Stimulated activated CD4-positive, alpha-beta T cell treated with anti-CD3 and anti-CD28 coated beads, Interleukin-2, amount 100 ng/mL, for 4 hours (primary cell): ENCODE measurements around the gene SPTBN1.

Experiments used
- DNase-seq: peaks from one replicate; pipeline ENCODE4 v3.0.0-alpha.2; 2020; ENCODE audit warnings: low read depth

SPTBN1 gene

DNA sequence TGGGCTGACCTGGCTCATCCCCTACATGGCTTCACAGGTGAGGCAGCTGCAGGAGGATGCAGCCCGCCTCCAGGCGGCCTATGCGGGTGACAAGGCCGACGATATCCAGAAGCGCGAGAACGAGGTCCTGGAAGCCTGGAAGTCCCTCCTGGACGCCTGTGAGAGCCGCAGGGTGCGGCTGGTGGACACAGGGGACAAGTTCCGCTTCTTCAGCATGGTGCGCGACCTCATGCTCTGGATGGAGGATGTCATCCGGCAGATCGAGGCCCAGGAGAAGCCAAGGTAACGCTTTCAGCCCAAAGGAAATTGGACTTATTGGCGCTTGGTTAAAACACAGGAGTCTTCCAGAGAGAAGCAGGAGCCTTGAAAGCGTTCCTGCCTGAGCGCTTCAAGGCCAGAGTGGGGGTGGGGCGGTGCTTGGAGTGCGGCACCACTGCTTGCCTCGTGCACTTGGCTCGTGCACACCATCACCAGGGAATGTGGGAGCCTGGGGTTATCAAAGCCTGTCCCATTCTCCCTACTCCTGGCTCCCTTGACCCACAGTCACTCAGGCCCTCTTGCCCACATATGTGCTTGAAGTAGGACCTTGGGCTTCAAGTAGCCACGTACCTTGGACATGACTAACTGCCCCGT is 197.6 kb downstream of the SPTBN1 start:
- no peak for DNase-seq

DNA sequence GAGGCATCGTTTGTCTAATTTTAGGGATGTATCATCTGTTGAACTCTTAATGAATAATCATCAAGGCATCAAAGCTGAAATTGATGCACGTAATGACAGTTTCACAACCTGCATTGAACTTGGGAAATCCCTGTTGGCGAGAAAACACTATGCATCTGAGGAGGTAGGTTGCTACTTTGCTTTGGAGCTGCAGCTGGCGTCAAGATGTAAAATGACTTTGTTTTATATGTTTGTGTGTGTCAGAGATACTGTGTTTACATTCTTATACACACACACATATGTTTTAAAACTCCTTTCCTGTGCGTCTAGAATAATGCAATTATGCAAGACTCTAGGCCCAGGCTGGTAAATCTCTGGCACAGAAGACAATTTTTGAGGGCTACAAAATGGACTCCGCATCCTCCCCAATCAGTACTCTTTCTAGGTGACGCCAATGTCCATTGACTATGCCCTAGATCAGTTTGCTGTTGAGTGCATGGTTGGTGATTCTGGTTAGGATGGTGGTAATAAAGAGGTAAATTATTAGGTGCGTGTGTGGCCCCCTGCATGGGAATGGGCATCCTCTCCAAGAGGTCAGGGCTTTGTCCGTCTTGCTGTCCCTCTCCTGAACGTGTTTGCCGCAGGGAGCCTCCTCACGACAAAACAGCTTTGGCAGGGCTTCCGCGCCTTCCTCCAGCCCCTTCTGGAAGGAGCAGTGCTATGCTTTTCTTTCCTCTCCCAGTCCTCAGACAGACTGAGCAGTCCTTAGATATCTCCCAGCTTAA is 199.1 kb downstream of the SPTBN1 start:
- no peak for DNase-seq

DNA sequence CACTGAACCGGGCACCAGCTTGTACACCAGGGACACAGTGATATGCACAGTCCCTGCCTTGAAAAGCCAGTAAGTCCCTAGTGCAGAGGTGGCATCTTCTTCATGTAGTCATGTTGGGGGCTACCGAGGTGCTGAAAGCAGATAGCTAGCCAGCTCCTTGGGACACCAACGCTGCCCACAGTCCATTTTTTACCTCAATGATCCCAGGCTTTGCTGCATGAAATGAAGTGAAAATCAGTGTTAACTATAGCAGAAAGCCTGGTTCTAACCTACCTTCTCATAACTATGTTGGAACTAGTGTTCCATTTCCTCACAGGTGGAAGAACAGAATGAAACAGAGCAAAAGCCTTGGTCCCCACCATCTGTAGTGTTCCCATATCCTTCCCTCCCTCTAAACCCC is 200.7 kb downstream of the SPTBN1 start:
- DNase-seq, result no peak

- peak; percentile 6 for DNase-seq
Observed at GRCh38 chr2:54657664-54658083, 201.5 kb downstream of the SPTBN1 start.

DNA sequence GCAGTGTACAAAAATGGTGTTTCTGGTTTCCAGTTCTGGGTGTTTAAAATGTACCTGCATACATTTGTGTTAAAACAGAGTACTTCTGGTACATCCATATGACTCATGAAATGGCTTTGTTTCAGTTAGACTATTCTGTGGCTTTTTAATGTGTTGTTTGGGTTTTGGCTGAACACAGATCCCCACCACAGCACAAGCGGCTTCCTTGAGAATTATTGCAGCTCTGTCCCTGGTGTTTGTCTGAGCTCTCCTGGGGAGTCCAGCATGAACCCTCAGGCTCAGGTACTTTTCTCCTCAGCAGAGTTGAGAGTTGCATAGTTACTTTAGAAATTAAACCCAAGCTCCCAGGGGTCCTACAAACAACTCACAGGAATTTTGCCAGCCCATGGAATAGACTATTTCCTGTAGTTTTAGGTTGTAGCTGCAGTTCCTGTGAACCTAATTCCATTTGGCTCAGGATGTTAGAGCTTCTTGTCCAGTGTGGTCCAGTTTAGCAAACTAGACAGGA is 202.5 kb downstream of the SPTBN1 start:
- no peak for DNase-seq

DNA sequence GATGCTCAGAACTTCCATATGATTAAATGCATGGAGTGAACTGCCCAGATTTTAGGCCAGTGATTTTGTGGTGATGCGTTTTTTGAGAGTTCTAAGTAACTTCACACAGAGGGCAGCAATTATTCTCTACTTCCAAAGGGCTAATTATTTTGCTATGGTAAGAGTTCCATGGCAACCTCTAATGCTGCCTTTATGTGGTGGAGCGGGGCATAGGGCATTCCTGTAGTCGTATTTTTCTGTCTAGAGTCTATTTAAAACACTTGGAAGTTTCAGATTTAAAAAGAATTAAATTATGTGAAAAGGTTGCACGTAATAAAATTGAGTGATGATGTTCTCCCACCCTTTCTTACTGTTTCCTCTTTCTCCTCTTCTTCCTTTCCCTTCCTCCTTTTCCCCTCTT is 203.4 kb downstream of the SPTBN1 start:
- DNase-seq, result no peak

DNA sequence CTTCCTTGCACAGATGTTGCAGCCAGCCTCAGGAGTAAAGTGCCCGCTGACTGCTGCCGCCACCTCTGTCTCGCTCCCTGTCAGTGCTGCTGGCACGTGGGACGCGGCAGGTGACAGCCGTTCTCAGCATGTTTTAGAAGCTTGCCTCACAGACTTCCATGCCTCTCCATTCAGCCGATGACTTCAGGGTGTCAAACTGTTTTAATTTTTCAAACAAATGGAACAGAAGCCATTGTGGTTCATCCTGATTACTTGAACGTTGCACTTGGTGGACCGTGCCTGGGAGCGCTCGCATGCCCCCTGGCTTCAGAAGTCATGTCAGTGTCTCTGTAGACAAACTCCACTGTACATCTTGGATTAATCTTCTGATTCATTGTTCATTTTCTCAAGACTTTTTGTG is 204.6 kb downstream of the SPTBN1 start:
- no peak for DNase-seq

DNA sequence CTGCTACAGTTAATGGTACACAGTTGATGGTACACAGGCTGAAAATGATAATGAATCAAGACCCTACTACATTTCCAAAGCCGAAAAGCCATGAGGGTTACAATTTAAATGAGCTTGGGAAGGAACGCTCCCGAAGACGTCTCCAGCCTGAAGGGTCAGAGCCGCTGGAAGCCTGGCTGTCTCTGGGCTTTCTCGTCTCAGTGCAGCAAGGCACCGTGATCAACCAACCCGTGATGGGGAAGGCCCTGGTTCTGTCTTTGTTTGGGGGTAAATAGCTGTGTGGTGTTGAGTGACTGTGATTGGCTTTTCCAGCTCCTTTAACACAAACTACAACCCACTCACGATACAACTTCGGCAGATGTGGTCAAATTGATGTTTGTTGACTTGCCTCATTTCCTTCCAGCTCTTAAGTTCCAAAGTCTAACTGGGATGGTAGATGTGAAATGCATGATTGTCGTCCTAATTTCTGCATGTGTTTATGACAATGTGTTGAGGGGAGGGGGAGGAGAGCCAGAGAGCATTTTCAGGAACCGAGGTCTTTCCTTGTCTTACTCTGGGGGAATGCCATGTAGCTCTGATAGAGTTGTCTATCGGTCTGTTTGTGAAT is 207.4 kb downstream of the SPTBN1 start:
- DNase-seq, result no peak

GRCh38 chr2:54664238-54664786 is 208.2 kb downstream of the SPTBN1 start:
- no peak for DNase-seq

GRCh38 chr2:54665436-54665856 is 209.3 kb downstream of the SPTBN1 start:
- DNase-seq, result peak; percentile 12

DNA sequence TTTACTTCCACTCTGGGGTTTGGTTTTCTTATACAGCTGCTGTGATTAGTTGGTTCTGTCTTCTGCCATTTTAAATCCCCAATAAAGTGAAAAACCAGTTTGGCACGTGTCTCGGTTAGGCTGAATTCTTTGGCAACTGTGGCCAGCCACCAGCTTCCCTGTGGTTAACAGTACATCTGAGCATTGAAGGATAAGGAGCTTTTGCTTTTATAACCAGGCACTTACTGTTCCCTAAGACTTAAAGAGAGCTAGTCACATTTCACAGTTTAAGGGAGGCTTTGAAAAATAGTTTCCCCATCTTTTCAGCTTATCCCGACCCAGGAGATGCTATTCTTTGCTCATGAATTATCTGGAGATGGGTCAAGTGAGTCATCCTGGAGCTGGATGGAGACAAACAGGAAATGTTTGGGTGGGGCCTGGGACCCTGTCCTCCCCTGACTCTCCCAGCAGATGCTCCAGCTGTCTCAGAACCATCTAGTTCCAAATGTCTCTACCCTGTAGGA is 210.1 kb downstream of the SPTBN1 start:
- DNase-seq, result no peak

- DNase-seq, result no peak
Observed at GRCh38 chr2:54666634-54667265, 210.6 kb downstream of the SPTBN1 start.

GRCh38 chr2:54667266-54667639 is 211.1 kb downstream of the SPTBN1 start:
- no peak for DNase-seq

- DNase-seq, result no peak
Observed at GRCh38 chr2:54667726-54668650, 211.9 kb downstream of the SPTBN1 start.

DNA sequence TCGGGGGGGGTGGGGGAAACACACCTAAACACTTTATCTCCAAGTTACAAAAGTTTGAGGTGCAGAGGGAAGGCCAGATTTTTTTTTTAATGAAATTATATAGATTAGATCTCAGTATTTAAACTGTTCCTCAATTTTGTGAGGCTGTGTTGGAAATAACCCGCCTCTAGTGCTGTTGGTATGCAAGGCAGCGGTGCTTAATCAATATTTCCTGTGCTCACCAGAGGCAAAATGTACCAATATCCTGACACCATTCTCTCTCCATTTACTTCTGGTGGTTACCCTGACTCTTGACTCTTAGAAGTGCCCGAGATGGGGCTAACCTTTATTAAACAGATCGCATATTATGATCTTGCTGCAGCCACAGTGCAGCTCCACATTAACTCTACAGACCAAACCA is 212.6 kb downstream of the SPTBN1 start:
- DNase-seq, result no peak

GRCh38 chr2:54669677-54670484 is 213.8 kb downstream of the SPTBN1 start:
- no peak for DNase-seq

DNA sequence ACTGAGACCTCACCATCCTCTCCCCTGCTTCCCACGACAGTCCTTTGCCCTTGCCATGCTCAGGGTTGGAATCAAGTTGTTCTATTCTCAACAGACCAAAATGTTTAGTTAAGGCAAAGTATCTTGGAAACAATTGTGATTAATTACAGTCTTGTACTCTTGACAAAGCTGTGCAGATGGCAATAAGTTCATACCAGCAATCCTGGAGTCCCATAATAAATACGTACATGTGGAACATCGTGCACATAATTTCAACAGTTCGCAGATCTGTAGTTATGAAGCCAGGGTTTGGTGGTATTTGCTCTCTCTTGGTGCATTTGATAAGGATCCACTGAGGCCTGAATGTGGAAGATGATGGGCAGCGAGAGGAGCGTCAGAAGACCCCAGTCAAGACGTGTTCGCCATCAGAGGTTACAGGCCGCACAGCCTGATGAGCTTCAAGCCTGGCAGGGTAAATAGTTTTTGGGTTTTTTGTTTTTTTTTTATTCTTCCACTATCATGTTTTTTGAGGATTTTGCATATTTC is 214.4 kb downstream of the SPTBN1 start:
- no peak for DNase-seq

DNA sequence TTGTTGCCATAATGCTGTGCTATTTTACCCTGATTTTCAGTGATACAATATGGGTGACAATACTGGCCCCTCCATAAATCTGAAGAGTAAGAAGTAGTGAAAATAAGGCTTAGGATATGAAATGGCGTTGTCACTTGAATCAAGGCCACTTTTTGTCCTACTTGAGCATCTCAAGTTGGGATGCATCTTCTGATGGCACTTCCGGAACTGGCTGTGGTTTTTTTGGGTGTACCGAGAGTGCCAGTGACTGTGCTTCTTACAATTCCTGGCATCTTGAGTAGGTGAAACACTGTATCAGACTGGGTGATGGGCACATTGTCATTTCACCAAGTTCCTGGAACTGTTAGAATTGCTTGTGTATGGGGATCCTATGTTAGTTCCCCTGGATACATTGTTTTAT is 214.9 kb downstream of the SPTBN1 start:
- DNase-seq, result no peak

- DNase-seq, result no peak
Observed at GRCh38 chr2:54671875-54672589, 215.9 kb downstream of the SPTBN1 start.
